HUDEP-2 (cell line): ENCODE measurements around the gene NEK6.

Source experiments
- DNase-seq, 76 experiments: peaks; one replicate each; lab custom pipeline; 2025; ENCODE audit not compliant: unreplicated experiment in 76 of 76; lab: John Stamatoyannopoulos, UW

NEK6 gene

DNA sequence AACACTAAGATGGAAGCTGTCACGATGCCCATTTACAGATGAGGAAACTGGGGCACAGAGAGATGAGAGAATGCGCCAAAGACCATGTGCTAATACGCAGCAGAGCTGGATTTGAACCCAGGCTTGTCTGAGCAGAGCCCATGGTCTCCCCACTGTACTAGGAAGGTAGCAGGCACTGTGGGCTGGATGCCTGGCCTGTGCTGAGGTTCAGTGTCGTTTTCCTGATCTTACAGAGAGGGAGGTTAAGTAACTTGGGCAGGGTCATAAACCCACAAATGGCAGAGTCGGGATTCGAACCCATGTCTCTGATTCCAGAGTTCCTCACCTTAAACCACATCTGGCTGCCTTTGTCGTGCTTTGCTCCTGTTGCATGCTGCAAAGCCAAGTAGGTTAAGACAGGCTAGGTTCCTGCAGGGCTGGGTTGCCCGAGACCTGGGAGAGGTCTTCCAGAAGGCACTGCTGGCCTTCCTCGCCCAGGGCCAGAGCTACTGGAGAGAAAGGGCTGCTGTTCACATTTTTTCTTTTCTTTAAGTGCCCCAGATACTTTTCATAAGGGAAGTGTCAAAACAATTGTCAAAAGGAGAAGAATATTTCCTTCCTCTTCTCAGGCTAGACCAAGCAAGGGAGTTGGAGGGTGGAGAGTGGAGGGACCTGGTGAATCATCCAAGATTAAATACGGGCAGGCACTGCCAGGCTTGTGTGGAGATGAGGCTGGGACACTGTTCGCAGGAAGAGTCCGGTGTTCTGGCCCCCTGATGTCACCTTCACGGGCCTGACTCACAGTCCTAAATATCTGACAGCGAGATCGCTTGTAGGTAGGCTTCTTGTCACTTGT, 3.2 kb downstream of the NEK6 start:
- DNase-seq, result peak in 2 of 76 experiments; percentile 7 to 14

DNA sequence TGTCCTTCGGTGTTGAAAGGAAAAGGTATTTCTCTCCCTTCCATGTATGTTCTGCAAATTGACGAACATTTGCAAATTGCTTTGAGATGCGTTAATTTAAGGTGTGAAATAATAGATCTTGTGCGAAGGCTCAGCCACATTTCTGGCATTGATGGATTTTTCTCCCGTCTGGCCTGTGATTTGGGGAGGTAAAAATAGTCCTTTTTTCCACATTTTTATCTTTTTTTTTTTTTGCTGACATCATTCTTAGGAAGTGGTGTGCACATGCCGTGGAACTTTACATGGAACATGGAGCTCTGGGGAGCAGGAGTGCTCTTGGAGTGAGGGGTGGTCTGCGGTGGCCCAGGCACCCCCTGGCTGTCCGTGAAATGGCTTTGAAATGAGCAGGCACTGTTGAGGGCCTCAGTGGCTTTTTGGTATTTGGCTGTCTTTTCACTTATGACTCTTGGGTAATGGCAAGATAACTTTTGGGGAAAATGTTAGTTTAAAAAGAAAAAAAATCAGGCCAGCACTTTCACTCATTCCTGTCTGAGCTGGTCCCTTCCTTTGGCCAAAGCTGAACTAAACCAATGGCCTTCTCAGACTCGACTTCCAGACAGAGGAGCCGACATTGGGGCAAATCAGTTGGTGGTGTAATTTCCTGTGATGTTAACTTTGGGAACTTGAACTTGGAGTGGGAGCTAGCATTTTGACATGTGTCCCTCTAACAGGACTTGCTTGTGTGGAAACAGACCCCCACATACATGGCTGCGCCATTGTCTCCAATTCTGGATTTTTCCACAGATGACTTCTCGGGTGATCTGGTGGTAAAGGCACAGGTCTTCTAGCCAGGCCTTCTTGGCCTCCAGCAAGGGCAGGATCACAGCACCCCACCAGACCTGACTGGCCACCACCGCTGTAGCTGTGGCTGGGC, 4.2 kb downstream of the NEK6 start:
- no peak for DNase-seq

DNA sequence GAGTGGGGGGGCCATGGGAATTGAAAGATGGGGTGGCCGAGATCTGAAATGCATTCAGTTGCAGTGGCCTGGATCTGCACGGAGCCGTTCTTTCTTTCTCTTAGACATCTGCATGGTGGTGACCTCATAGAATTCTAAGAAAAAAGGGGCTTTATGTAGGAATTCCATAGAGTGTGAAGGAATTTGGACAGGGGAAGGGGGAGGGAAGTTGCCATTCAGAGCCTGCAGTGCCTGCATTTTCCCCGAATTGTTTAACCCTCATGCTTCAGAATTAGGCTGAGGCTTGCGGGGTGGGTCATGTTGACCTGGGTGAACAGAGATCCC, 4.9 kb downstream of the NEK6 start:
- DNase-seq, result no peak

DNA sequence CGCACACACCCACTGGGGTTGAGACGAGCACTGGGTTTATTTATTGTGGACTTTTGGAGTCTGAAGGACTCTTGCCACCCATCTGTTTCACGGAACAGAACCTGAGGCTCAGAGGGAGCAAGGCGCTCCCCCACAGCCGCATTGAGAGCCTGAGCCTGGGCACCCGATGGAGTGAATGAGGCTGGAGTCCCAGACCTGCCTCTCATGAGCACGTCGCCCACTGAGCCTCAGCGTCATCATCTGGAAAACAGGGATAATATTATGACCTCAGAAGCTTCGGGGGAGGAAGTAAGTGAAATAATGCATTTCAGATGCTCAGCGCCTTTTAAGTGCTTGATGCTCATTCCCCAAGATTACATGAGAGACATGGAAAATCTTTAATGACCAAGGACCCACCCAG, 5.5 kb downstream of the NEK6 start:
- no peak for DNase-seq

DNA sequence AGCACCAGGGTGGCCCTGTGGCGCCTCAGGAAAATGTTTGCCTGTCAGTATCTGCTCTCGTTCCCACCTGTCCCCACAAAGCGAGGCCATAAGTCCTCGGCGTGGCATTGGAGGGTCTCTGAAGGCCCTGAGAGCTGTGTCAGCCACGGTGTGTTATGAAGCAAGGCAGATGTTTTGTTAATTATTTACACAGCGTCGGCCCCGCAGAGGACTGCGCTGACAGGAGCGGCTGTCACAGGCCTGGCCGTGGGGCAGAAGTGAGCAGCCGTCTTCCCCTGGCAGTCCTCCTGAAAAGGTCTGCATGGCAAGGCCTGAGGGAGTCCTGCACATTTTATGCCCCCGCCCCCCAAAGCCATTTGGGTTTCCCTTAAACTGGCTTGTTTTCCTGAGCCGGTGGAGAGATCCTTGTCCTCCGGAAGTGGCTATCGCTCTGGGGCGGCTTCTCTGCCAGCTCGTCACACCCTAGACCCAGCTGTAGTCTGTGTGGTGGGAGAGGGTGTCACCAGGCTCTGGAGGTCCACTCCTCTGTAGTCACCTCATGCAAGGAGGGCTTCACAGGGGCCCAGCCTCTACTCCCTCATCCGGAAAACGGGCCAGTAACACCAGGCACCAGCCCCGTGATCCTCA, 6.2 kb downstream of the NEK6 start:
- no peak for DNase-seq

DNA sequence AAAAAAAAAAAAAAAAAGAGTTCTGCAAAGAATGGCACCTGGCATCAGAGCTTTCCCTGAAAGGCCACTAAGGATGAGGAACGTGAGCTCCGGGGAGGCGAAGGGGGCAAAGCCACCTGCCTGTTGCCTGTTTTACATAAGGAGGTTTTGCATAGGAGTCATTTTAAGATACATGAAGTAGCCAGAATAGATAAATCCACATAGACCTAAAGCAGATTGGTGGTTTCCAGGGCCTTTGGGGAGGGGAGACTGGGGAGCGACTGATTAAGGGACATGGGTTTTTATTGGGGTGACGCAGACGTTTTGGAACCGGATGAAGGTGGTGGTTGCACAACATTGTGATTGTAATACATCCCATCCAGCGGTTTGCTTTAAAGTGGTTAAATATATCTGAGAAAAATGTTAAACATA, 7.1 kb downstream of the NEK6 start:
- no peak for DNase-seq

DNA sequence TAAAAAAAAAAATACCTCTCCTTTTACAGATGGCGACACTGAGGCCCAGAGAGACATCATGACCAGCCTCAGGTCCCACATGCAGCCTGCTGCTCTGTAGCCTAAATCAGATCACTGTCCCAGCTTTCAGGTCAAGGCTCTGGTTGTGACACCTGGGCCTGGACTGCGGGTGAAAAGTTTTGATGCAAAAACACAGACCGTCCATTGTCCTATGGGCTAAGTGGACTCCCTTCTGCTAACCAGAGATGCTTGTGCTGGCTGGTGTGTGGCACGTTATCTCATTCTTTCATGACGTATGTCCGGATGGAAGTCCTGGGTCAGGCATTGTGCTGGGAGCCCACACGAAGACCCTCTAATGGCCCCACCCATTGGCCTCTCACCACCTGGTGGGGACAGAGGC, 7.8 kb downstream of the NEK6 start:
- no peak for DNase-seq

DNA sequence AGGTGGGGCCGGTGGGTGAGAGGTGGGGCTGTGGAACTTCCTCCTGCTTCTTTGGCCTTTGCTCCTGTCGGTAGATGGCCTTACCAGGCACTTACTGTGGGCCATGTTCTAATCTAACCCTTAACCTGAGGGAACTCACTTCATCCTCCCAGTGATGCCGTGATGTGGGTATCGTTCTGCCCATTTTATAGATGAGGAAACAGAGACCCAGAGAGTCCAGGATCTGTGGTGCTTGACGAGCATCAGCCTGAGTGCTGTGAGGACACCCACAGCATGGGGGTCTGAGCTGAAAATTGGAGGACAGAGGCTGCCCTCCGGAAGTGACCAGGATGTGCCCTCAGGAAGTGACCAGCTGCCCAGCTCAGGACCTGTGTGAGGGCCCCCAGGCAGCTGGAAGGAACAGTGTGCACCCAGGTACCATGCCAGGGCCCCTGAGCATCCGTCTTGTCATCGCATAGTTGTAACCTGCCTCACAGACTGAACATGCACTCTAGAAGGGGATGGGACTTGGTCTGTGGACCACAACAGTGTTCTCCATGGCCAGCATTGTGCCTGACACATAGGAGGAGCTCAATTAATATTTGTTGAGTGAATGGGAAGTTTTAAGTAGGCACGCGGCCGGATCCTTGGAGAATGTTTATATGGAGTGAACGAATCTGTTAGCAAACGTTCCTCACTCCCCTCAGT, 8.5 kb downstream of the NEK6 start:
- DNase-seq, result no peak

DNA sequence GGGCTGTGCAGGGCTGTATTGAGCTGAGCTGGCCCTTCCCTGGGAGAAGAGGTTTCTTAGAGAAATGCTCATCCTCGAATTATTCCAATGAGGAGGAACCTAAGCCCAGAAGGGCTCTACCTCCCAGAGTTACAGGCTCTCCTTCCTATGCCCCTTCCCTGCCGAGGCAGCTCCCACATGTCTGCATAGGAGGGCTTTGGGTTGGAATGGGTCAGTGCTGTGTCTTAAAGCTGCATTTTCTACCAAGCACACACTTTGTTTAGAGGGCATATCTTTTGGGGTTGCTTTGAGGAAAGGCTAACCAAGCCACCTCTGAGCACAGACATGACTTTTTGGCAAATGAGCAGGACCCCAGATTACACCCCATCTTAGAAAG, 9.1 kb downstream of the NEK6 start:
- DNase-seq, result no peak

DNA sequence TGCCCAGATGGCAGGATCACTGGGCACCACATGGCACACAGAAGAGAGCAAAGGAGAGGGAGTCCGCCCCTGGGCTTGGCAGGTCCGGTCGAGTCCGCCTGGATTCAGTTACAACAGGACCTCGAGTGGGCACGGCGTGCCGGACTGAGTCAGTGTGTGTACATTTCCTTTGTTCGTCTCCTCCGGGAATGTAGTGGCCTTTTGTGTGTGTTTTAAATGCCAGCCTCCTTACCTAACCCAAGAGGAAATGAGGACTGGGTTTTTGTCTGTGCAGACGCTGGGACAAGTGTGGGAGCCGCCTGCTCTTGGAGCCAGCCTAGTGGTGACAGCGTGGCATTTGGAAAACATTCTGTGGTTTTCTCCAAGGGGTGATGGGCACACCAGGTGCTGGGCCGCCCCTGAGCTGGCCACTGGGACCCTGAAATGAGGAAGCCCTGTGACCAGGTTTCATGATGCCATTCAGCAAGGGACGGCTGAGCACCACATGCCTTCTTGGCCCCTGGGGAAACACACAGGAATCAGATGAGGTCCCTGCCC, 9.6 kb downstream of the NEK6 start:
- no peak for DNase-seq

DNA sequence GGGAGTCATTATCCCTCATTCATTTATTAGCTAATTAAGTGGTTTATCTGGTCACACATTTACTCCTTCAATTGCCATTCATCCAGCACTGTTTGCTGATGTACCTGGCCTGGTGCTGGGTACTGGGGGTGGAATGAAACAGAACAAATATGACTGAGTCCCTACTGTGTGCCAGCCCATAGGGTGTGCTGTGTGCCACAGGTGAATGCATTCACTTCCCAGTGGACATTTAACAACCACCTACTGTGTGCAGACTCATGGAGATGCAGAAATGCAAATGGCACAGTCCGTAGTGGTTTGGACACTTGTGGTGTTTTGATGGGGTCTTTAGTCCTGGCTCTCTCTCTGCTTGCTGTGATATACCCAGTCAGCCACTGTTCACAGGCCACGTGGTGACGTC, 10.5 kb downstream of the NEK6 start:
- no peak for DNase-seq

DNA sequence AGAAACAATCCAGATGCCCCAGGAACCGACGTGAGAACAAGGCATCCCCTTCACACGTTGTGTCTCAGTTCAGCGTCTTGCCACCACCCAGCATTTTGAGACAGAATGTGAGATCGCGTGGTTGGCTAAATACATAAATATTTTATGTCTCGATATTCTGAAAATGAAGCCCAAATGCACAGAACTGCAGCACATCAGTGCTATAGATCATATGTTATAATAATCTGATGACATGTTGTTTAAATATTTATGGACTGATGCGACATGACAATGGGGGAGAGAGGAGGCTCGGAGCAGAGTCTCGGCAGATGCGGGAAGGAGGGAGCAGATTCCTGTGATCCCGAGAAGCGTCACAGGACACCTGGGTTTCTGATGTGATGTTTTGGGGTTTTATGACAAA, 10.9 kb downstream of the NEK6 start:
- no peak for DNase-seq

DNA sequence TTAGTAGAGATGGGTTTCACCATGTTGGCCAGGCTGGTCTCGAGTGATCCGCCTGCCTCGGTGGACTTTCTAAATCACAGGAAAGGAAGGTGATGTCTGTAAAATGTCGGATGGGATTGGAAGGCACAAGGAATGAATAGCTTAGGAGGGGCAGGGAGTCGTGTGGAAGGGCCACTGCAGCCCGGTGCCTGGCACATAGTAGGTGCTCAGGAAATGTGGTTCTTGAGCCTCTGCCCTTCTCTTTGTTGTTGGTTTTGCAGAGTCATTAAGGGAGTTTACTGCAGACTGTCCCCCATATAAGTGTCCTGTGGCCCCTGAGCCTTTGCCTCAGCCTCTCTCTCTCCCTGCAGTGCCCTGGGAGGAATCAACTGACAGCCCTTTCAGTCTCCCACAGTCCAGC, 11.8 kb downstream of the NEK6 start:
- no peak for DNase-seq

DNA sequence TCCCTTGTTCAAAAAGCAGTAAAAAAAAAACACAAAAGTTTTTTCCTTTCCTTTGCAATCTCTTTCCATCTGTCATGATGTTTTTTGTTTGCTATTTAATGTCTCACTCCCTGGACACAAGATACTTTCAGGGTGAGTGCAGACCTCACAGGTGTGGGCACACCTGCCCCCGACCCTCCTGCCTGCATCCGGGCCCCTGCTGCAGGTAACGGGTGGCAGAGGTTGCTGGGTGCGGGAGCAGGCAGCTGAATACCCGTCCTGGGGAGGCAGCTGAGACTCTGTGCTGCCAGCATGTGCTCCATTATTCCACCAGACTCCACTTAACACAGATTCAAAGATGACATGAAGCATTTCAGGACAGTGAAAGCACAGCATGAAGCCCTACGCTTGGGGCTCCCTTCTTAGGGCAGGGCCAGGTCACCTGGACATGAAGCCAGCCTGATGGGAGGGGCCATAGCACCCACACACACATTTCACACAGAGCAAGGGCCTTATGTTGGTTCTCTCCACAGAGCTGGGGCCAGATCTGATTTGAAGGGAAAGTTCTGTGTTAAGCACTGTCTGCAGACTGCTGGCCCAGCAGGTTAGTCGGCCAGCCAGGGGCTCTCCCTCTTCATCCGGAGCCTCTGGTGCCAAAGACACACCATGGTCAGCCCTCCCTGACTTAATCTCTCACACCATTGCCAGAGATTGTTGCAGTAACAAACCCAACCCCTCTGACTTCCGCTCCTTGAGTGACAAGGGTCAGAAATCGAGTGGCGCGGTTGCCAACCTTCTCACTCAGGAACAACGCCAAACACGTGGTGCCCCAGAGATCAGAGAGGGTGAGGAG, 13.0 kb downstream of the NEK6 start:
- DNase-seq, result peak in 46 of 76 experiments; percentile 8 to 75 (median 45)

DNA sequence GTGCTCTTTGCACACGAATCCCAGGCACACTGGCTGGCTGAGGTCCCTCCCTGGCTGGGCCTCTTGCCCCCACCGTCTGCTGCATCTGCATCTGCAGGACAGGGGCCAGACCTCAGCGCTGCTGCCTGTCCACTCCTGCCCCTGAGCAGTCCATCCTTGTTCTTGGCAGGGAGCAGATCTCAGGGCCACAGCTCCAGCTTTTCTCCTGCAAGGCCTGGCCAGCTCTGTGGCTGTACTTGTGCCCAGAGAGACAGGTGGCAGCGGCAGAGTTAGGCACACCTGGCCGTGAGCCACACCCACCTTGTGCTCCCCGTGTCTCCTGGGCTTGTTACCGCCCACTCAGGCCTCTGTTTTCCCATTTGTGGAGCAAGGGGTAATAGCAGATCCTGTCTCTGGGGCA, 13.9 kb downstream of the NEK6 start:
- no peak for DNase-seq

DNA sequence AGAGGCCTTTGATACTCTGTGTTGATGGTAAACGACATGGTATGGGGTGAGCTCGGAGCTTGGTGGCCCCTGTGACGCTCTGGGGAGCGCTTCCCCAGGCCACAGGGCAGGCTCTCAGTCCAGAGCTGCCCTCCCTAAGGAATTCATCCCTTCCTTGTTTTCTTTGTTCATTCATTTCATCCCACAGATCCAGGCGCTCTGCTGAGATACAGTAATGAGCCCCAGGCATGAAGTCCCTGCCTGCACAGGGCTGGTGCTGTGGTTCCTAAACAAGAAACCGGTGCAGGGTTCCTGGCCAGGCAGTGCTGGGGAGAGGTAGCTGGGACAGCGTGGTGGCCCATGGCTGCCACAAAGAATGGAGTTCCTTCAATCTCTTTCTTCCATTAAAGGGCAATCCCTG, 14.4 kb downstream of the NEK6 start:
- no peak for DNase-seq

DNA sequence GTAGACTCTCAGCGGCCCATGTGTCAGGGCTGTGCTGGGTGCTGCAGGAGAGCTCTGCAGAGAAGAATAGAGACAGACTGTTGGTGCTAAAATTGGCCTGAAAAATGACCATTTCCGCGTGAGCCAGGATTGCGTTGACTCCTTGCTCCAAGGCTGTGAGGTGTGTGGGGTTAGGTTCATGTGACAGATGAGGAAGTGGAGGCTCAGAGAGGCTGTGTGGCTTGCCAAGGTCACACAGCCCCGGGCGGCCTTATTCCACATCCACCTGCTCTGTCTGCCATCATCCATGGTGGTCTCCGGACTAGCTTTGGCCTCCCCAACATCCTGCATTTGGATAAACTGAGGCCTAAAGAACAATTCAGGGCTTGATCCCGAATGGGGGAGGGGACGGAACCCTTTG, 15.2 kb downstream of the NEK6 start:
- no peak for DNase-seq

DNA sequence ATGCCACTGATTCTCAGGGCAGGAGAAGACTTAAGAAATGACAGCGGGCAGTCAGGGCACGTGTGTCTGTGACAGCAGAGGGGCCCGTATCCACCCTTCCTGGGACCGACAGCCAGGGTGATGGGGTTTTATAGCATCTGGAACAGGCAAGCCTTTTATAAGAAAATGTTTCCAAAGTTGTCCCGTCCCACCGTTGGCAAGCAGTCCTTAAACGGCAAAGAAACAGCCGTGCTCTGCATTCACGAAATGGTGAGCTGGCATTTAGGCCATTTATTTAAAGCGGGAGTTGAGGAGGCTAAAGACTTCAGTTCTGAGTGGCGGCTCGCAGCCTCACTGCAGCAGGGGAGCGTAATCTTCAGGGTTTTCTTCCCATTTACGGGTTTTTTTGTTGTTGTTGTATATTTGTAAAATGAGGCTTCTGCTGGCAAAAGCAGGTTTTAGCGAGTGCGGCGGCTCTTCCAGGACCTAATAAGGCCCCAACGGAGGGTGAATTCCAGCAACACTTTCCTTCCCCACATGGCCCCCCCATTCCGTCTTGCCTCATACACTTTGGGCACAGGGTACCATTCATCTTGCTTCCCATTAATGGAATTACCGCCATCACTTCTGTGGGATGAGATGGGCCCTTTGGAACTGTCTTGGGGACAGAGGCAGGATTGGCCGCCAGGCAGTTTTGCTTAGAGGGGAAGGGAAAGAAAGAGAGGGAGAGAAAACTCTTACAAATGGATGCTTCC, 15.8 kb downstream of the NEK6 start:
- no peak for DNase-seq

DNA sequence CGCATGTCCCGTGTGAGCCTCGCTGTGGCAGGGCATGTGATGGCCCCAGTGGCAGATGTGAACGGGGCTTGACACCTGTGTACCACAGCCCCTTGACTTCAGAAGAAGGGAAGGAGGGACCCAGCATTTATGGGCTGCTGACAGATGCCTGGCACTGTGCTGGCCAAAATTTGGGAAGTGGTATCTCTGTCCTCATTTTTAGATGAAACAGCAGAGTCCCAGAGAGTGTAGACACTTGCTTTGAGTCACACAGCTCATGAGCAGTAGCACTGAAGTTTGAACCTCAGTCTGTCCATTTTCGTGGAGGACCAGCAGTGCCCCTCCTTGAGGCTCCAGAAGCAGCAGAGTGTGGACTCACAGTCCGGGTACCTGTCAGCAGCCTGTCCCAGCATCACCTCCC, 16.5 kb downstream of the NEK6 start:
- no peak for DNase-seq
